ENCODE results near the gene COQ3.
A peak's percentile ranks its signal among the peaks of the same experiment; 100 is the strongest.

COQ3 gene

GRCh38 chr6:99334526-99335127 lies 59.4 kb downstream of the COQ3 start:
- Histone ChIP-seq H3K27ac (no peak overlapping the region), H3K4me3 (no peak overlapping the region)
- TF ChIP-seq CTCF (IDR thresholded peaks at IDR 0.05): no peak
- DNase-seq (ENCODE audit: low spot score): no peak

- DNase-seq (ENCODE audit: low spot score): no peak
Observed at GRCh38 chr6:99333068-99333467, 60.9 kb downstream of the COQ3 start.

GRCh38 chr6:99331531-99331930 lies 62.5 kb downstream of the COQ3 start:
- no peak for TF ChIP-seq CTCF (IDR thresholded peaks at IDR 0.05)
- no peak for DNase-seq (ENCODE audit: low spot score)
- Histone ChIP-seq H3K4me3 (no peak overlapping the region), H3K27ac (no peak overlapping the region)

More at GRCh38 chr6:99333068-99333467, 60.9 kb downstream of the COQ3 start:
- no peak overlapping the region for H3K4me3 ChIP-seq
- TF ChIP-seq CTCF (IDR thresholded peaks at IDR 0.05): no peak
- H3K27ac ChIP-seq: no peak overlapping the region

GRCh38 chr6:99330159-99330558 lies 63.8 kb downstream of the COQ3 start:
- peak; percentile 69 for TF ChIP-seq CTCF (IDR thresholded peaks at IDR 0.05)
- no peak overlapping the region for H3K4me3 ChIP-seq
- DNase-seq (ENCODE audit: low spot score): no peak
- no peak overlapping the region for H3K27ac ChIP-seq

GRCh38 chr6:99324996-99325395 lies 69.0 kb downstream of the COQ3 start:
- Histone ChIP-seq H3K27ac (no peak overlapping the region), H3K4me3 (no peak overlapping the region)
- DNase-seq (ENCODE audit: low spot score): no peak
- TF ChIP-seq CTCF (IDR thresholded peaks at IDR 0.05): no peak
